Thymus (tissue), 11 donors: ENCODE data around the gene SHROOM3. TPM values are rescaled to one million over a fixed set of nuclear protein-coding genes. Genes with fewer than 3 reads are reported as not detected.
"Not testable (repeated sequence)": the region's sequence is repeated elsewhere in the genome, so short reads cannot be mapped to it uniquely, and the experiment has no call there.

Experiments used
- DNase-seq, 9 donors: peaks; one replicate each; pipeline ENCODE4 v3.0.0-alpha.2; 2013; ENCODE audit warnings: low spot score in 9 of 9, low read depth in 6 of 9, missing footprints in 1 of 9
- H3K27ac ChIP-seq, 2 donors: one replicate each; pipeline ENCODE4 v1.5.1; 2013; ENCODE audit warnings: control low read depth in 1 of 2, low read depth in 1 of 2, low read length in 1 of 2, mild to moderate bottlenecking in 1 of 2, moderate library complexity in 1 of 2
- H3K27me3 ChIP-seq, 2 donors: one replicate each; pipeline ENCODE4 v1.5.1; 2013; ENCODE audit warnings: low read length in 1 of 2; ENCODE audit not compliant: control insufficient read depth in 2 of 2, insufficient read depth in 1 of 2
- H3K36me3 ChIP-seq, 2 donors: one replicate each; pipeline ENCODE4 v1.5.1; 2013; ENCODE audit warnings: low read length in 1 of 2, mild to moderate bottlenecking in 1 of 2, moderate library complexity in 1 of 2; ENCODE audit not compliant: control insufficient read depth in 2 of 2, insufficient read depth in 2 of 2
- H3K4me1 ChIP-seq, 2 donors: one replicate each; pipeline ENCODE4 v1.5.1; 2013; ENCODE audit warnings: low read length in 2 of 2; ENCODE audit not compliant: control insufficient read depth in 2 of 2, insufficient read depth in 2 of 2
- H3K4me3 ChIP-seq, 2 donors: one replicate each; pipeline ENCODE4 v1.5.1; 2013; ENCODE audit warnings: low read length in 2 of 2, control low read depth in 1 of 2, mild to moderate bottlenecking in 1 of 2
- H3K9me3 ChIP-seq, 2 donors: one replicate each; pipeline ENCODE4 v1.5.1; 2013; ENCODE audit warnings: low read length in 1 of 2, mild to moderate bottlenecking in 1 of 2; ENCODE audit not compliant: control insufficient read depth in 2 of 2, insufficient read depth in 1 of 2
- WGBS: extraction: QIAGEN DNeasy Blood & Tissue Kit; methylation state at CpG from one replicate; pipeline ENCODE4 v1.1.7; 2013; 5-methylcytosine and 5-hydroxymethylcytosine counted together
- polyA plus RNA-seq: library from polyadenylated mRNA; stranded (reverse); fragments of 200-250 nt; gene quantifications from one replicate; pipeline ENCODE4 v1.2.3, GENCODE V29; 2013
- total RNA-seq: library from RNA; stranded (reverse); fragments of 120-200 nt; gene quantifications from one replicate; pipeline ENCODE4 v1.2.4, GENCODE V29; 2013
- donor health status: healthy.

The SHROOM3 gene
- total and polyA plus RNA-seq, 2 donors = 1.2 to 1.7 TPM

- DNase-seq = no peak
- no peaks in the 10 kb centered on the region for H3K36me3 ChIP-seq
- no peaks in the 10 kb centered on the region for H3K9me3 ChIP-seq
- no peak overlapping the region for H3K4me3 ChIP-seq
- peaks cover 3% of the 10 kb centered on the region in 2 donors for H3K4me1 ChIP-seq
- 79% methylated on average over 18 of the region's 18 CpGs for WGBS
- no peak overlapping the region for H3K27ac ChIP-seq
- H3K27me3 ChIP-seq = peaks cover 2 to 18% of the 10 kb centered on the region in 2 donors
Observed at GRCh38 chr4:76420188-76420761, 14.8 kb upstream of the SHROOM3 start.

- Histone ChIP-seq H3K27me3 (peaks cover 2 to 18% of the 10 kb centered on the region in 2 donors), H3K27ac (no peak within 1 kb of the TSS), H3K4me3 (peak within 1 kb of the TSS in 1 of 2 donors; percentile 52), H3K4me1 (peaks cover 3% of the 10 kb centered on the region in 2 donors), H3K9me3 (no peaks in the 10 kb centered on the region), H3K36me3 (no peaks in the 10 kb centered on the region)
- DNase-seq = peak in 5 of 9 donors; percentile 5 to 31 (median 22)
- WGBS = 12% methylated on average over 79 of the region's 79 CpGs
Observed at GRCh38 chr4:76420762-76421581, 14.1 kb upstream of the SHROOM3 start, which contains the start of gene CCDC158. TSS of gene CCDC158 (minus strand) at chr4:76421141. CDS start at chr4:76403207, 17,934 bp downstream.

GRCh38 chr4:76423159-76423558 lies 11.9 kb upstream of the SHROOM3 start:
- not testable (repeated sequence) for H3K9me3 ChIP-seq, H3K4me3 ChIP-seq, H3K4me1 ChIP-seq, DNase-seq, H3K27ac ChIP-seq, H3K36me3 ChIP-seq
- WGBS = 99% methylated on average over 25 of the region's 27 CpGs
- H3K27me3 ChIP-seq = peaks cover 2 to 18% of the 10 kb centered on the region in 2 donors

- H3K9me3 ChIP-seq = no peaks in the 10 kb centered on the region
- 93% methylated on average over 2 of the region's 2 CpGs for WGBS
- DNase-seq = no peak
Observed at GRCh38 chr4:76426272-76426671, 8.8 kb upstream of the SHROOM3 start.

GRCh38 chr4:76429636-76430035 lies 5.4 kb upstream of the SHROOM3 start:
- Histone ChIP-seq H3K9me3 (no peaks in the 10 kb centered on the region), H3K36me3 (no peaks in the 10 kb centered on the region), H3K27ac (no peak overlapping the region), H3K4me1 (no peaks in the 10 kb centered on the region), H3K27me3 (no peaks in the 10 kb centered on the region), H3K4me3 (no peak overlapping the region)
- WGBS = 96% methylated on average over 1 of the region's 1 CpG
- no peak for DNase-seq

More at GRCh38 chr4:76426272-76426671, 8.8 kb upstream of the SHROOM3 start:
- Histone ChIP-seq H3K27me3 (peaks cover 1 to 4% of the 10 kb centered on the region in 2 donors), H3K4me1 (peaks cover 2% of the 10 kb centered on the region in 2 donors), H3K27ac (no peak overlapping the region), H3K36me3 (no peaks in the 10 kb centered on the region), H3K4me3 (no peak overlapping the region)

- H3K27ac ChIP-seq = no peak overlapping the region
- no peak overlapping the region for H3K4me3 ChIP-seq
- H3K27me3 ChIP-seq = peaks cover 0 to under 1% of the 10 kb centered on the region in 2 donors
- H3K36me3 ChIP-seq = no peaks in the 10 kb centered on the region
- WGBS = 55% methylated on average over 15 of the region's 15 CpGs
- peak in 8 of 9 donors; percentile 12 to 65 (median 26) for DNase-seq
- no peaks in the 10 kb centered on the region for H3K9me3 ChIP-seq
- H3K4me1 ChIP-seq = no peaks in the 10 kb centered on the region
Observed at GRCh38 chr4:76430519-76431388, 4.3 kb upstream of the SHROOM3 start.

- 67% methylated on average over 7 of the region's 7 CpGs for WGBS
- Histone ChIP-seq H3K4me1 (no peaks in the 10 kb centered on the region), H3K36me3 (no peaks in the 10 kb centered on the region), H3K27ac (no peak overlapping the region), H3K9me3 (no peaks in the 10 kb centered on the region), H3K27me3 (peaks cover 0 to 2% of the 10 kb centered on the region in 2 donors), H3K4me3 (no peak overlapping the region)
- DNase-seq = no peak
Observed at GRCh38 chr4:76435528-76436319, 695 bp downstream of the SHROOM3 start.

GRCh38 chr4:76439491-76439890 lies 4.5 kb downstream of the SHROOM3 start:
- Histone ChIP-seq H3K27ac (no peak overlapping the region), H3K4me3 (no peak overlapping the region), H3K9me3 (no peaks in the 10 kb centered on the region), H3K4me1 (no peaks in the 10 kb centered on the region), H3K36me3 (no peaks in the 10 kb centered on the region), H3K27me3 (peaks cover 0 to 2% of the 10 kb centered on the region in 2 donors)
- no peak for DNase-seq
- WGBS = 98% methylated on average over 2 of the region's 2 CpGs
